Retinal pigment epithelial cell (primary cell): ENCODE measurements around the gene DCST1.
A peak's percentile ranks its signal among the peaks of the same experiment; 100 is the strongest.

Source experiments
- DNase-seq: peaks from one replicate; pipeline ENCODE4 v3.0.0-alpha.2; 2010; ENCODE audit warnings: low read depth
- H3K4me3 ChIP-seq: 2 replicates; pipeline ENCODE4 v1.5.1; 2011; ENCODE audit warnings: mild to moderate bottlenecking, low read length, control low read depth, moderate library complexity
- TF ChIP-seq, protein P1 (sequence below): conservative IDR thresholded peaks from 2 replicates; pipeline ENCODE4 v1.5.1; 2011; ENCODE audit warnings: low read depth, low read length, control low read depth, inconsistent platforms

DCST1 gene

DNA sequence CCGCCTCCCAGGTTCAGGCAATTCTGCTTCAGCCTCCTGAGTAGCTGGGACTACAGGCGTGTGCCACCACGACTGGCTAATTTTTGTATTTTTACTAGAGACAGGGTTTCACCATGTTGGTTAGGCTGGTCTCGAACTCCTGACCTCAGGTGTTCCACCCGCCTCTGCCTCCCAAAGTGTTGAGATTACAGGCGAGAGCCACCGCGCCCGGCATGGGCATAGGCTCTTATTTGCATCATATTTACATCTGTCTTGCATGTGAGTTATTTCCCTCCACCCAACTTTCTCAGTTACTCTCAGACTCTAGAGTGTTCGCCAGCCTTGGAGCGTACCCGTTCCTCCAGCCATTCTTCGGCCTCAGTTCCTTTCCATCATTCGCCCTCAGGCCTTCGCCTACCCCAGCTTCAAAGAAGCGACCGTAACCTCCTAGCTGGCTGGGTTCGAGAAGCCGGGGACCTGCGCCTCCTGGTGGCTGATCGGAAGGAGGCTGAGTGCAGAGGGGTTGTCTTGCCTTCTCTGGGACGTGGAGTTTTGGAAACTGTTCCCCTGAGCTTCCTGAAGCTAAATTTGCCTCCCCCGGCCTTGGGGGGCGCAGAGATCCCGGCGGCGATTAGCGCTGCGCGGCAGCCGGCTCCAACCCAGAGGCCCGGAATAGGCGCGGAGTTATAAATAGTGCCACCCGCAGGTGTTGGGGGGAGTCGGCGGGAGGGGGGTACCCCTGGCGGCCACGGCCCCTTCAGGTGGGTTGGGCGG, 34.6 kb upstream of the DCST1 start:
- DNase-seq: no peak
- TF ChIP-seq, protein P1, sequence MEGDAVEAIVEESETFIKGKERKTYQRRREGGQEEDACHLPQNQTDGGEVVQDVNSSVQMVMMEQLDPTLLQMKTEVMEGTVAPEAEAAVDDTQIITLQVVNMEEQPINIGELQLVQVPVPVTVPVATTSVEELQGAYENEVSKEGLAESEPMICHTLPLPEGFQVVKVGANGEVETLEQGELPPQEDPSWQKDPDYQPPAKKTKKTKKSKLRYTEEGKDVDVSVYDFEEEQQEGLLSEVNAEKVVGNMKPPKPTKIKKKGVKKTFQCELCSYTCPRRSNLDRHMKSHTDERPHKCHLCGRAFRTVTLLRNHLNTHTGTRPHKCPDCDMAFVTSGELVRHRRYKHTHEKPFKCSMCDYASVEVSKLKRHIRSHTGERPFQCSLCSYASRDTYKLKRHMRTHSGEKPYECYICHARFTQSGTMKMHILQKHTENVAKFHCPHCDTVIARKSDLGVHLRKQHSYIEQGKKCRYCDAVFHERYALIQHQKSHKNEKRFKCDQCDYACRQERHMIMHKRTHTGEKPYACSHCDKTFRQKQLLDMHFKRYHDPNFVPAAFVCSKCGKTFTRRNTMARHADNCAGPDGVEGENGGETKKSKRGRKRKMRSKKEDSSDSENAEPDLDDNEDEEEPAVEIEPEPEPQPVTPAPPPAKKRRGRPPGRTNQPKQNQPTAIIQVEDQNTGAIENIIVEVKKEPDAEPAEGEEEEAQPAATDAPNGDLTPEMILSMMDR: peak; percentile 97
- peak overlapping the region; percentile 35 for H3K4me3 ChIP-seq

GRCh38 chr1:154999571-155000410, 33.8 kb upstream of the DCST1 start:
- peak overlapping the region; percentile 90 for H3K4me3 ChIP-seq
- TF ChIP-seq, protein P1: no peak
- DNase-seq: no peak

DNA sequence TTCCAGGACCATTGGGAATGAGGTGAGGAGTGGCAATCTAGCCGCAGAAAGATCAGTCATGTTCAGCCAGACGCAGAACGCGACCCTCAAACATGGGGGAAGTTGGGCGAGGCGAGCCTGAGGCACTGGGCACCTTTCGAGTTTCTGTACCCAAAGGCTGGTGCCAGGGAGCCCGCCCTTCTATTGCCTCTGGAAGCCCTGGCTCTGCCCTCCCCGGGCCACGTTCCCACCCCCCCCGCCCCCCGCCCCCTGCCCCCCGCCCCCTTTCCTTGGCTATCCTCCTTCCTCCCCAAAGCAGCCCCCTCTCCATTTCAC, 33.3 kb upstream of the DCST1 start:
- no peak for DNase-seq
- TF ChIP-seq, protein P1: no peak
- peak overlapping the region; percentile 90 for H3K4me3 ChIP-seq

GRCh38 chr1:155000726-155001424, 32.7 kb upstream of the DCST1 start:
- DNase-seq: peak; percentile 57
- H3K4me3 ChIP-seq: peak overlapping the region; percentile 90
- TF ChIP-seq, protein P1: no peak

DNA sequence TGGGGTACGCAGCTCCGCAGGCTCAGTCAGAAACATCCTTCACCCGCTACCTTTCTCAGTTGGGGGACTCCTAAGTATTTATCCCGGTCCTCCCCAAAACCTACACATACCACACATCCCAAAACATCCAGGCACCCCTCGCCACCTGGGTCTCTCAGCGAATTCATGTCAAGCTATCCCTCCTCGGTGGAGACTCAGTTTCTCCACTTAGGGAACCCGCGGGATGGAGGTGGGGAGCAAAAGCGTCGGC, 32.3 kb upstream of the DCST1 start:
- peak overlapping the region; percentile 90 for H3K4me3 ChIP-seq
- TF ChIP-seq, protein P1: no peak
- DNase-seq: no peak

GRCh38 chr1:155001675-155002463, 31.8 kb upstream of the DCST1 start:
- TF ChIP-seq, protein P1: peak; percentile 62
- peak; percentile 97 for DNase-seq
- H3K4me3 ChIP-seq: peak overlapping the region; percentile 90
